D721Med (cell line): ENCODE results near the gene SLN.

Source experiments
- DNase-seq: peaks from one replicate; pipeline ENCODE4 v3.0.0; 2011; ENCODE audit warnings: low spot score; ENCODE audit not compliant: insufficient read length
- FAIRE-seq: peaks from 2 replicates; lab custom pipeline; 2011; peaks lifted over from hg19 to GRCh38; lab: Jason Lieb, UNC
- CTCF ChIP-seq: IDR thresholded peaks from 2 replicates; pipeline ENCODE4 v1.5.1; 2012; ENCODE audit warnings: mild to moderate bottlenecking, control low read depth; ENCODE audit not compliant: insufficient read depth; ENCODE audit errors: missing control alignments

The SLN gene

GRCh38 chr11:107750313-107750712, 38.5 kb upstream of the SLN start:
- FAIRE-seq (no peak), DNase-seq (no peak)
- TF ChIP-seq CTCF, result no peak

GRCh38 chr11:107747622-107748021, 35.8 kb upstream of the SLN start:
- FAIRE-seq (no peak), DNase-seq (no peak)
- no peak for TF ChIP-seq CTCF

- DNase-seq (no peak), FAIRE-seq (no peak)
- TF ChIP-seq CTCF, result no peak
These were observed 32.9 kb upstream of the SLN start for GRCh38 chr11:107744736-107745135.

GRCh38 chr11:107743191-107743590, 31.3 kb upstream of the SLN start:
- no peak for FAIRE-seq
- TF ChIP-seq CTCF, result no peak
- no peak for DNase-seq

- TF ChIP-seq CTCF, result no peak
- no peak for FAIRE-seq
- DNase-seq, result no peak
These were observed 29.4 kb upstream of the SLN start for GRCh38 chr11:107741044-107741823.

GRCh38 chr11:107740271-107740670, 28.4 kb upstream of the SLN start:
- FAIRE-seq (no peak), DNase-seq (no peak)
- no peak for TF ChIP-seq CTCF

GRCh38 chr11:107736546-107736945, 24.7 kb upstream of the SLN start:
- no peak for TF ChIP-seq CTCF
- FAIRE-seq (no peak), DNase-seq (no peak)
